Measurements from ENCODE around the gene TRIP4. TPM values are rescaled to one million over a fixed set of nuclear protein-coding genes. Genes with fewer than 3 reads are reported as not detected.
A peak's percentile ranks its signal among the peaks of the same experiment; 100 is the strongest.

TRIP4 gene
- total and polyA plus RNA-seq, 9 of the 15 experiments (the other 6 are each of a cell fraction or from before 2014, with no cell fraction given): 7.6 to 23.3 (median 16.7) TPM

- TF ChIP-seq EP400 (IDR thresholded peaks at IDR 0.05) (peak; percentile 93), BCLAF1 (IDR thresholded peaks at IDR 0.05; ENCODE audit: borderline replicate concordance in 1 of 2, control insufficient read depth in 1 of 2, low read depth in 2 of 2, low read length in 1 of 2) (peak in 1 of 2 experiments; percentile 99; a peak in 2 of 4 replicates), E2F4 (CRISPR knock-in tag; IDR thresholded peaks at IDR 0.05; ENCODE audit: low read depth) (no peak), PTTG1 (tag; IDR thresholded peaks at IDR 0.05; ENCODE audit: low read depth) (no peak), MYC (IDR thresholded peaks at IDR 0.05; ENCODE audit: low read depth, low read length) (peak; percentile 91), MYC (CRISPR knock-in tag; IDR thresholded peaks at IDR 0.05; ENCODE audit: borderline replicate concordance, low read depth) (no peak; the same call in 1 of the 2 replicates), ILK (tag; IDR thresholded peaks at IDR 0.05; ENCODE audit: borderline replicate concordance, low read depth) (no peak), CCNT2 (IDR thresholded peaks at IDR 0.05; ENCODE audit: borderline replicate concordance, extremely low read depth, insufficient read length, low read depth, low read length) (peak; percentile 60), ZNF79 (CRISPR knock-in tag; IDR thresholded peaks at IDR 0.05; ENCODE audit: low read depth) (0 out of 2 replicates have a peak, but pooled peaks have one; percentile 39), JUND (IDR thresholded peaks at IDR 0.05; ENCODE audit: borderline replicate concordance, low read depth, low read length) (peak; percentile 86), JUND (tag; IDR thresholded peaks at IDR 0.05; ENCODE audit: borderline replicate concordance, low read depth, low read length) (peak; percentile 68; the same call in 1 of the 3 replicates), NCOA6 (IDR thresholded peaks at IDR 0.05) (no peak), XRCC5 (IDR thresholded peaks at IDR 0.05; ENCODE audit: low read depth, low read length) (peak; percentile 100), TBP (optimal IDR thresholded peaks at IDR 0.05; ENCODE audit: low read depth, low read length) (peak; percentile 93), TEAD2 (tag; IDR thresholded peaks at IDR 0.05) (no peak), TCF7L2 (IDR thresholded peaks at IDR 0.05; ENCODE audit: low read depth, low read length) (no peak), TAF7 (tag; IDR thresholded peaks at IDR 0.05) (peak; percentile 97), MTF1 (CRISPR knock-in tag; IDR thresholded peaks at IDR 0.05; ENCODE audit: borderline replicate concordance) (no peak)
- TF ChIP-seq, protein P1, sequence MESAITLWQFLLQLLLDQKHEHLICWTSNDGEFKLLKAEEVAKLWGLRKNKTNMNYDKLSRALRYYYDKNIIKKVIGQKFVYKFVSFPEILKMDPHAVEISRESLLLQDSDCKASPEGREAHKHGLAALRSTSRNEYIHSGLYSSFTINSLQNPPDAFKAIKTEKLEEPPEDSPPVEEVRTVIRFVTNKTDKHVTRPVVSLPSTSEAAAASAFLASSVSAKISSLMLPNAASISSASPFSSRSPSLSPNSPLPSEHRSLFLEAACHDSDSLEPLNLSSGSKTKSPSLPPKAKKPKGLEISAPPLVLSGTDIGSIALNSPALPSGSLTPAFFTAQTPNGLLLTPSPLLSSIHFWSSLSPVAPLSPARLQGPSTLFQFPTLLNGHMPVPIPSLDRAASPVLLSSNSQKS (CRISPR knock-in tag; IDR thresholded peaks at IDR 0.05): 0 out of 2 replicates have a peak, but pooled peaks have one; percentile 11
- TF ChIP-seq, protein P2, sequence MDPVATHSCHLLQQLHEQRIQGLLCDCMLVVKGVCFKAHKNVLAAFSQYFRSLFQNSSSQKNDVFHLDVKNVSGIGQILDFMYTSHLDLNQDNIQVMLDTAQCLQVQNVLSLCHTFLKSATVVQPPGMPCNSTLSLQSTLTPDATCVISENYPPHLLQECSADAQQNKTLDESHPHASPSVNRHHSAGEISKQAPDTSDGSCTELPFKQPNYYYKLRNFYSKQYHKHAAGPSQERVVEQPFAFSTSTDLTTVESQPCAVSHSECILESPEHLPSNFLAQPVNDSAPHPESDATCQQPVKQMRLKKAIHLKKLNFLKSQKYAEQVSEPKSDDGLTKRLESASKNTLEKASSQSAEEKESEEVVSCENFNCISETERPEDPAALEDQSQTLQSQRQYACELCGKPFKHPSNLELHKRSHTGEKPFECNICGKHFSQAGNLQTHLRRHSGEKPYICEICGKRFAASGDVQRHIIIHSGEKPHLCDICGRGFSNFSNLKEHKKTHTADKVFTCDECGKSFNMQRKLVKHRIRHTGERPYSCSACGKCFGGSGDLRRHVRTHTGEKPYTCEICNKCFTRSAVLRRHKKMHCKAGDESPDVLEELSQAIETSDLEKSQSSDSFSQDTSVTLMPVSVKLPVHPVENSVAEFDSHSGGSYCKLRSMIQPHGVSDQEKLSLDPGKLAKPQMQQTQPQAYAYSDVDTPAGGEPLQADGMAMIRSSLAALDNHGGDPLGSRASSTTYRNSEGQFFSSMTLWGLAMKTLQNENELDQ (CRISPR knock-in tag; IDR thresholded peaks at IDR 0.05; ENCODE audit: borderline replicate concordance): peak; percentile 86; the same call in 1 of the 2 replicates
Measured at GRCh38 chr15:64387562-64388168, at the start of gene TRIP4 (continued).

All from K562 (cell line).